Fibroblast of lung (primary cell): ENCODE data around the gene MOBP. TPM values are rescaled to one million over a fixed set of nuclear protein-coding genes. Genes with fewer than 3 reads are reported as not detected.

Experiments used
- DNase-seq, 2 donors: peaks; one replicate each; pipeline versions ENCODE4 v3.0.0 to v3.0.0-alpha.2; 2010; ENCODE audit warnings: low read depth in 2 of 2
- H2AFZ ChIP-seq: 2 replicates; pipeline ENCODE4 v1.5.1; 2012; ENCODE audit warnings: low read length, control low read depth, inconsistent platforms
- H3K27ac ChIP-seq: 2 replicates; pipeline ENCODE4 v1.5.1; 2011; ENCODE audit warnings: low read length, control low read depth; ENCODE audit not compliant: insufficient read depth
- H3K27me3 ChIP-seq: 2 replicates; pipeline ENCODE4 v1.5.1; 2011; ENCODE audit warnings: mild to moderate bottlenecking, low read length; ENCODE audit not compliant: control insufficient read depth, insufficient read depth
- H3K36me3 ChIP-seq: 2 replicates; pipeline ENCODE4 v1.5.1; 2011; ENCODE audit warnings: low read length; ENCODE audit not compliant: control insufficient read depth, insufficient read depth
- H3K4me1 ChIP-seq: 2 replicates; pipeline ENCODE4 v1.5.1; 2011; ENCODE audit warnings: low read length; ENCODE audit not compliant: control insufficient read depth, insufficient read depth; ENCODE audit errors: extremely low read depth
- H3K4me2 ChIP-seq: 2 replicates; pipeline ENCODE4 v1.5.1; 2011; ENCODE audit warnings: low read length, control low read depth; ENCODE audit not compliant: insufficient read depth; ENCODE audit errors: extremely low read depth
- H3K4me3 ChIP-seq, 4 experiments: fragments of 200-600 bp in 1 of 4; sonication (generic) in 1 of 4; replicated peaks in 1 of 4; 2 replicates each; pipeline ENCODE4 v1.5.1; 2011 to 2016; ENCODE audit warnings: low read length in 4 of 4, low read depth in 3 of 4, mild to moderate bottlenecking in 3 of 4, control low read depth in 2 of 4, inconsistent platforms in 1 of 4, mixed read lengths in 1 of 4; ENCODE audit not compliant: insufficient read depth in 1 of 4; ENCODE audit errors: control extremely low read depth in 1 of 4
- H3K79me2 ChIP-seq: 2 replicates; pipeline ENCODE4 v1.5.1; 2012; ENCODE audit warnings: mild to moderate bottlenecking, low read length, inconsistent platforms; ENCODE audit not compliant: control insufficient read depth, insufficient read depth
- H3K9ac ChIP-seq: 2 replicates; pipeline ENCODE4 v1.5.1; 2011; ENCODE audit warnings: mild to moderate bottlenecking, low read length, control low read depth; ENCODE audit not compliant: insufficient read depth
- H3K9me3 ChIP-seq: 2 replicates; pipeline ENCODE4 v1.5.1; 2012; ENCODE audit warnings: low read depth, low read length; ENCODE audit not compliant: control insufficient read depth, insufficient read depth
- H4K20me1 ChIP-seq: 2 replicates; pipeline ENCODE4 v1.5.1; 2011; ENCODE audit warnings: low read length; ENCODE audit not compliant: control insufficient read depth, insufficient read depth; ENCODE audit errors: extremely low read depth
- EZH2 ChIP-seq: IDR thresholded peaks from 2 replicates; pipeline ENCODE4 v1.5.1; 2012; ENCODE audit warnings: low read length, control low read depth, mild to moderate bottlenecking; ENCODE audit errors: missing control alignments
- polyA plus RNA-seq, 2 donors: library from polyadenylated mRNA; depleted of rRNA in 1 of 2; stranded (reverse) in 1 of 2; unstranded in 1 of 2; fragments of >200 nt; gene quantifications; 2 replicates each; pipeline ENCODE4 v1.2.1, GENCODE V29; 2011 to 2012; ENCODE audit warnings: missing spikeins in 1 of 2
- total RNA-seq: library from RNA; depleted of rRNA; stranded (reverse); fragments of >200 nt; gene quantifications from 2 replicates; pipeline ENCODE4 v1.2.1, GENCODE V29; 2014
- TF ChIP-seq, protein P1 (sequence below), 2 donors: IDR thresholded peaks in 1 of 2; conservative IDR thresholded peaks in 1 of 2; 1 replicate in 1 of 2; 2 replicates in 1 of 2; pipeline ENCODE4 v1.5.1; 2011 to 2012; ENCODE audit warnings: low read length in 2 of 2, control low read depth in 1 of 2, inconsistent platforms in 1 of 2, low read depth in 1 of 2, mild to moderate bottlenecking in 1 of 2

The MOBP gene
- total and polyA plus RNA-seq, 2 donors (not counting 1 experiment from before 2014, with no cell fraction given) = not detected

- Histone ChIP-seq H3K79me2 (no peaks in the 10 kb centered on the region), H3K27me3 (peaks cover 13% of the 10 kb centered on the region), H3K4me3 (no peak overlapping the region), H3K9ac (no peak overlapping the region), H4K20me1 (no peaks in the 10 kb centered on the region), H3K27ac (no peak overlapping the region), H3K9me3 (no peaks in the 10 kb centered on the region), H3K4me2 (no peak overlapping the region), H2AFZ (no peak overlapping the region), H3K36me3 (no peaks in the 10 kb centered on the region), H3K4me1 (no peaks in the 10 kb centered on the region)
- DNase-seq = no peak
- no peak for TF ChIP-seq EZH2
- TF ChIP-seq, protein P1, sequence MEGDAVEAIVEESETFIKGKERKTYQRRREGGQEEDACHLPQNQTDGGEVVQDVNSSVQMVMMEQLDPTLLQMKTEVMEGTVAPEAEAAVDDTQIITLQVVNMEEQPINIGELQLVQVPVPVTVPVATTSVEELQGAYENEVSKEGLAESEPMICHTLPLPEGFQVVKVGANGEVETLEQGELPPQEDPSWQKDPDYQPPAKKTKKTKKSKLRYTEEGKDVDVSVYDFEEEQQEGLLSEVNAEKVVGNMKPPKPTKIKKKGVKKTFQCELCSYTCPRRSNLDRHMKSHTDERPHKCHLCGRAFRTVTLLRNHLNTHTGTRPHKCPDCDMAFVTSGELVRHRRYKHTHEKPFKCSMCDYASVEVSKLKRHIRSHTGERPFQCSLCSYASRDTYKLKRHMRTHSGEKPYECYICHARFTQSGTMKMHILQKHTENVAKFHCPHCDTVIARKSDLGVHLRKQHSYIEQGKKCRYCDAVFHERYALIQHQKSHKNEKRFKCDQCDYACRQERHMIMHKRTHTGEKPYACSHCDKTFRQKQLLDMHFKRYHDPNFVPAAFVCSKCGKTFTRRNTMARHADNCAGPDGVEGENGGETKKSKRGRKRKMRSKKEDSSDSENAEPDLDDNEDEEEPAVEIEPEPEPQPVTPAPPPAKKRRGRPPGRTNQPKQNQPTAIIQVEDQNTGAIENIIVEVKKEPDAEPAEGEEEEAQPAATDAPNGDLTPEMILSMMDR (conservative IDR thresholded peaks at IDR 0.05 in 1 of 2, IDR thresholded peaks at IDR 0.05 in 1 of 2; ENCODE audit: low read depth in 1 of 2, low read length in 2 of 2) = no peak
These were observed 38.6 kb downstream of the MOBP start for GRCh38 chr3:39505866-39506742.

DNA sequence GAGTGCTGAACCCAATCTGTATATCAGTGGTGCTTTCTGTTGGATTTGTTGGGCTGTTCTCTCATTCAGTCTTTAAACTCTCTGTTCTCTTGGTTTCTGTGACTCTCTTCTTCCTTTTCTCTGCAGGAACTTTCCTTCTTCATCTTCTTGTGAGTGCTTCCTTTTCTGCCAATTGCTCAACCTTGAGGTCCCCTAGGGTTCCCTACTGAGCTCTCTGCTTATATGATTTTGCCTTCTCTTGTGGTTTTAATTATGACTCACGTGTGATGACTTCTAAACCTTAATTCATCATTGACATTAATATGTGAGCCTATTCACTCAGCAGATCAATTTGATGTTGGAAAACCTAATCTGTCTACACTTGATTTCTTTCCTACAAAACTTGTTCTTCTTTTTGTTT, 39.4 kb downstream of the MOBP start:
- Histone ChIP-seq H3K4me2 (no peak overlapping the region), H2AFZ (no peak overlapping the region), H4K20me1 (no peaks in the 10 kb centered on the region), H3K79me2 (no peaks in the 10 kb centered on the region), H3K36me3 (no peaks in the 10 kb centered on the region), H3K9me3 (no peaks in the 10 kb centered on the region), H3K27ac (no peak overlapping the region), H3K4me3 (no peak overlapping the region), H3K9ac (no peak overlapping the region), H3K27me3 (peaks cover 10% of the 10 kb centered on the region), H3K4me1 (no peaks in the 10 kb centered on the region)
- no peak for DNase-seq
- no peak for TF ChIP-seq EZH2
- TF ChIP-seq, protein P1 (conservative IDR thresholded peaks at IDR 0.05 in 1 of 2, IDR thresholded peaks at IDR 0.05 in 1 of 2; ENCODE audit: low read depth in 1 of 2, low read length in 2 of 2) = no peak

DNA sequence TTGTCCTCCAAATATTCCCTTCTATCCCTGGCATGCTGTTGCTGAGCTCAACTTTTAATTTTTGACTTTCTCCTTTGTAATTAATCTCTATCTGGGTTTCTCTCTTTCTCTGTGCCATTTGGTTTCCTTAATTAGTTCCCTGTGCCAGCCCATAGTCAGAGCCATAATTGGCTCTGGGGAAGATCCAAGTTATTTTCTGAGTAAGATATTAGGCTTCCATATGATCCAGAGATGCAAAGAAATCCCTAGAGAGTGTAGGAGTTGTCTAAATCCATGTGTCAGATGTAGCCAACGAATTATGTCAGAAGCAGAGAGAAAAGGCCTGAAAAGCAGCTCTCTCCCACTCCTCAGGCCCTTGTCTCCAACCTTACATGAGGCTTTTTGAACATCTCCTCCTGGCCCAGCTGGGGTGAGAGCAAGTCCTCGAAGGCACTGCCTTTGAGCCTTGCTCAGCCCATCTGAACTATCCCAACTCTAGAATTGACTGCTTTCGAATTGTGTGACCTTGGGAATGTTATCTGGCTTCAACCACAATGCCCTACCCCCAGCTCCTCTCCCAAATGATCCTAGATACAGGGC, 46.4 kb downstream of the MOBP start:
- no peaks in the 10 kb centered on the region for H3K4me1 ChIP-seq
- H3K9ac ChIP-seq = no peak overlapping the region
- no peaks in the 10 kb centered on the region for H3K36me3 ChIP-seq
- H3K79me2 ChIP-seq = no peaks in the 10 kb centered on the region
- H3K9me3 ChIP-seq = no peaks in the 10 kb centered on the region
- no peak overlapping the region for H2AFZ ChIP-seq
- H3K4me3 ChIP-seq = no peak overlapping the region
- TF ChIP-seq EZH2 = no peak
- TF ChIP-seq, protein P1 (conservative IDR thresholded peaks at IDR 0.05 in 1 of 2, IDR thresholded peaks at IDR 0.05 in 1 of 2; ENCODE audit: low read depth in 1 of 2, low read length in 2 of 2) = no peak
- H3K27ac ChIP-seq = no peak overlapping the region
- no peaks in the 10 kb centered on the region for H4K20me1 ChIP-seq
- no peaks in the 10 kb centered on the region for H3K27me3 ChIP-seq
- no peak for DNase-seq
- H3K4me2 ChIP-seq = no peak overlapping the region
